H1 (cell line): ENCODE measurements around the gene PLD2. TPM values are rescaled to one million over a fixed set of nuclear protein-coding genes. Genes with fewer than 3 reads are reported as not detected.

Source experiments
- CTCF ChIA-PET: fragments of 300-600 bp; sonication (Branson Sonifier 250); formaldehyde crosslinking; loops from one replicate; lab custom pipeline; 2021; ENCODE audit not compliant: partially characterized antibody; lab: Charles Lee
- POLR2A ChIA-PET: fragments of 300-600 bp; sonication (Branson Sonifier 250); formaldehyde crosslinking; loops from one replicate; lab custom pipeline; 2021; ENCODE audit warnings: inconsistent platforms; ENCODE audit not compliant: partially characterized antibody; lab: Charles Lee
- DNase-seq, 2 experiments: peaks; one replicate each; pipeline versions ENCODE4 v3.0.0 to v3.0.0-alpha.2; 2010 to 2022; ENCODE audit warnings: low spot score in 2 of 2, low read depth in 1 of 2, mixed read lengths in 1 of 2
- FAIRE-seq: peaks from 2 replicates; lab custom pipeline; 2011; peaks lifted over from hg19 to GRCh38; lab: Jason Lieb, UNC
- H2AFZ ChIP-seq: 2 replicates; pipeline ENCODE4 v1.8.1; 2012; ENCODE audit warnings: low read length, inconsistent platforms
- H2AK5ac ChIP-seq: 2 replicates; pipeline ENCODE4 v1.6.1; 2013; ENCODE audit warnings: low read depth, low read length
- H2BK120ac ChIP-seq: replicated peaks from 2 replicates; pipeline ENCODE3; 2013; ENCODE audit warnings: low read depth, low read length, inconsistent platforms
- H2BK12ac ChIP-seq: 2 replicates; pipeline ENCODE4 v1.6.1; 2013; ENCODE audit warnings: low read depth, low read length
- H2BK15ac ChIP-seq: 2 replicates; pipeline ENCODE4 v1.6.1; 2013; ENCODE audit warnings: low read length
- H2BK20ac ChIP-seq: 2 replicates; pipeline ENCODE4 v1.6.1; 2013; ENCODE audit warnings: low read length
- H2BK5ac ChIP-seq: 2 replicates; pipeline ENCODE4 v1.6.1; 2013; ENCODE audit warnings: low read depth, low read length
- H3K14ac ChIP-seq: 2 replicates; pipeline ENCODE4 v1.6.1; 2013; ENCODE audit warnings: inconsistent platforms; ENCODE audit not compliant: insufficient read length
- H3K18ac ChIP-seq: 2 replicates; pipeline ENCODE4 v1.6.1; 2013; ENCODE audit warnings: low read length; ENCODE audit errors: extremely low read depth
- H3K23ac ChIP-seq: 2 replicates; pipeline ENCODE4 v1.6.1; 2013; ENCODE audit warnings: inconsistent platforms; ENCODE audit not compliant: insufficient read length
- H3K23me2 ChIP-seq: 2 replicates; pipeline ENCODE4 v1.6.1; 2013; ENCODE audit warnings: low read depth, low read length
- H3K27ac ChIP-seq: 2 replicates; pipeline ENCODE4 v1.6.1; 2011; ENCODE audit warnings: low read depth, low read length, inconsistent platforms
- H3K27me3 ChIP-seq, 4 experiments: replicated peaks in 1 of 4; 1 replicate in 1 of 4; 2 replicates in 3 of 4; pipeline versions ENCODE4 v1.6.1 to v1.8.1; 2011 to 2013; ENCODE audit warnings: low read length in 3 of 4, mild to moderate bottlenecking in 3 of 4, inconsistent platforms in 2 of 4, mixed read lengths in 2 of 4, moderate library complexity in 1 of 4; ENCODE audit not compliant: control insufficient read depth in 3 of 4, insufficient read depth in 3 of 4; ENCODE audit errors: extremely low read depth in 1 of 4
- H3K36me3 ChIP-seq, 4 experiments: 2 replicates each; pipeline versions ENCODE4 v1.6.1 to v1.8.1; 2011 to 2013; ENCODE audit warnings: mild to moderate bottlenecking in 4 of 4, low read length in 3 of 4, moderate library complexity in 2 of 4, control low read depth in 1 of 4, inconsistent platforms in 1 of 4; ENCODE audit not compliant: insufficient read depth in 4 of 4, control insufficient read depth in 2 of 4
- H3K4ac ChIP-seq: replicated peaks from 2 replicates; pipeline ENCODE3; 2013; ENCODE audit warnings: low read length, low read depth, mixed read lengths, inconsistent platforms; ENCODE audit not compliant: insufficient read length
- H3K4me1 ChIP-seq, 4 experiments: replicated peaks in 1 of 4; 1 replicate in 1 of 4; 2 replicates in 3 of 4; pipeline versions ENCODE4 v1.6.1 to v1.8.1; 2011 to 2013; ENCODE audit warnings: low read length in 3 of 4, inconsistent platforms in 2 of 4, mixed read lengths in 1 of 4; ENCODE audit not compliant: insufficient read depth in 4 of 4, control insufficient read depth in 3 of 4
- H3K4me2 ChIP-seq, 2 experiments: 2 replicates each; pipeline versions ENCODE4 v1.6.1 to v1.8.1; 2011 to 2013; ENCODE audit warnings: low read depth in 2 of 2, low read length in 2 of 2, control low read depth in 1 of 2, inconsistent platforms in 1 of 2, mild to moderate bottlenecking in 1 of 2; ENCODE audit not compliant: insufficient read depth in 1 of 2
- H3K4me3 ChIP-seq, 4 experiments: fragments of 200-600, 300-600 bp in 1 of 4; sonication (generic), shearing (Covaris generic), sonication (Bioruptor Twin) in 1 of 4; 2 replicates each; pipeline versions ENCODE4 v1.5.1 to v1.8.1; 2011 to 2016; ENCODE audit warnings: low read length in 4 of 4, low read depth in 3 of 4, control low read depth in 2 of 4, inconsistent platforms in 2 of 4, mild to moderate bottlenecking in 2 of 4, mixed read lengths in 1 of 4, moderate library complexity in 1 of 4; ENCODE audit not compliant: insufficient read depth in 2 of 4; ENCODE audit errors: extremely low read depth in 1 of 4
- H3K56ac ChIP-seq: replicated peaks from 2 replicates; pipeline ENCODE3; 2013; ENCODE audit warnings: low read depth, mild to moderate bottlenecking, mixed read lengths, low read length, inconsistent platforms; ENCODE audit not compliant: insufficient read length
- H3K79me1 ChIP-seq: 2 replicates; pipeline ENCODE4 v1.6.1; 2013; ENCODE audit warnings: low read depth, low read length, control low read depth
- H3K79me2 ChIP-seq, 2 experiments: 2 replicates each; pipeline versions ENCODE4 v1.6.1 to v1.8.1; 2012 to 2013; ENCODE audit warnings: low read length in 2 of 2, mild to moderate bottlenecking in 2 of 2, inconsistent platforms in 1 of 2; ENCODE audit not compliant: insufficient read depth in 2 of 2, control insufficient read depth in 1 of 2
- H3K9ac ChIP-seq, 4 experiments: replicated peaks in 1 of 4; 1 replicate in 1 of 4; 2 replicates in 3 of 4; pipeline versions ENCODE4 v1.6.1 to v1.8.1; 2011 to 2013; ENCODE audit warnings: low read depth in 3 of 4, low read length in 3 of 4, control low read depth in 2 of 4, mild to moderate bottlenecking in 2 of 4, moderate library complexity in 2 of 4, inconsistent platforms in 1 of 4; ENCODE audit errors: extremely low read depth in 1 of 4
- H3K9me3 ChIP-seq, 2 experiments: 2 replicates each; pipeline versions ENCODE4 v1.6.1 to v1.8.1; 2012 to 2013; ENCODE audit warnings: mild to moderate bottlenecking in 2 of 2, moderate library complexity in 2 of 2, control low read depth in 1 of 2, inconsistent platforms in 1 of 2, low read depth in 1 of 2, low read length in 1 of 2, mixed read lengths in 1 of 2; ENCODE audit not compliant: insufficient read depth in 2 of 2
- H4K20me1 ChIP-seq, 2 experiments: replicated peaks in 1 of 2; 2 replicates each; pipeline versions ENCODE3 to v1.8.1; 2011 to 2013; ENCODE audit warnings: inconsistent platforms in 2 of 2, low read length in 2 of 2, mild to moderate bottlenecking in 1 of 2; ENCODE audit not compliant: insufficient read depth in 2 of 2, control insufficient read depth in 1 of 2
- H4K5ac ChIP-seq: 2 replicates; pipeline ENCODE4 v1.6.1; 2013; ENCODE audit warnings: low read length, low read depth, mixed read lengths, inconsistent platforms; ENCODE audit not compliant: insufficient read length
- H4K8ac ChIP-seq: 2 replicates; pipeline ENCODE4 v1.8.0; 2013; ENCODE audit warnings: mild to moderate bottlenecking, moderate library complexity, low read length, inconsistent platforms; ENCODE audit not compliant: insufficient read depth; ENCODE audit errors: extremely low read depth
- H4K91ac ChIP-seq: replicated peaks from 2 replicates; pipeline ENCODE3; 2013; ENCODE audit warnings: low read length, mixed read lengths, inconsistent platforms; ENCODE audit not compliant: insufficient read length
- ASH2L ChIP-seq: fragments of 200-600, 300-600 bp; sonication (generic); IDR thresholded peaks from one replicate; pipeline ENCODE4 v1.7.1; 2017; ENCODE audit warnings: low read length
- CBX5 ChIP-seq: fragments of 300-800, 300-1000 bp; sonication (generic); IDR thresholded peaks from 2 replicates; pipeline ENCODE4 v1.7.1; 2016; ENCODE audit warnings: antibody characterized with exemption, low read length, low read depth
- CHD2 ChIP-seq: IDR thresholded peaks from 2 replicates; pipeline ENCODE4 v1.6.1; 2012; ENCODE audit warnings: low read length, improper control_type of control experiment
- EZH2 ChIP-seq: fragments of 200-600 bp; sonication (generic); IDR thresholded peaks from 2 replicates; pipeline ENCODE4 v1.7.1; 2012; ENCODE audit warnings: low read depth, mild to moderate bottlenecking, moderate library complexity, low read length, inconsistent platforms; ENCODE audit not compliant: severe bottlenecking
- HDAC2 ChIP-seq, 2 experiments: fragments of 300-600 bp in 1 of 2; sonication (generic) in 1 of 2; IDR thresholded peaks; 2 replicates each; pipeline ENCODE4 v1.6.1; 2011 to 2012; ENCODE audit warnings: low read depth in 2 of 2, low read length in 2 of 2, mild to moderate bottlenecking in 2 of 2, moderate library complexity in 2 of 2, borderline replicate concordance in 1 of 2, inconsistent platforms in 1 of 2
- KDM1A ChIP-seq: fragments of 200-600, 300-600 bp; sonication (generic); IDR thresholded peaks from 2 replicates; pipeline ENCODE4 v1.7.1; 2016; ENCODE audit warnings: mild to moderate bottlenecking, low read length, borderline replicate concordance
- POU5F1 ChIP-seq: IDR thresholded peaks from 2 replicates; pipeline ENCODE4 v1.6.1; 2011; ENCODE audit warnings: low read depth, mild to moderate bottlenecking, low read length, moderate library complexity
- RNF2 ChIP-seq: fragments of 200-900, 300-1000 bp; sonication (generic); IDR thresholded peaks from 2 replicates; pipeline ENCODE4 v1.7.1; 2016; ENCODE audit warnings: borderline replicate concordance, low read depth, mild to moderate bottlenecking, antibody characterized with exemption, low read length; ENCODE audit not compliant: poor library complexity, severe bottlenecking; ENCODE audit errors: missing control alignments
- SAP30 ChIP-seq: fragments of 300-600 bp; sonication (generic); IDR thresholded peaks from 2 replicates; pipeline ENCODE4 v1.7.1; 2012; ENCODE audit warnings: low read length, moderate library complexity, mild to moderate bottlenecking, inconsistent platforms; ENCODE audit not compliant: insufficient read depth, insufficient replicate concordance
- SP2 ChIP-seq: IDR thresholded peaks from 2 replicates; pipeline ENCODE4 v1.6.1; 2012; ENCODE audit warnings: mild to moderate bottlenecking, low read length, inconsistent platforms
- SRF ChIP-seq: IDR thresholded peaks from 2 replicates; pipeline ENCODE4 v1.6.1; 2011; ENCODE audit warnings: mild to moderate bottlenecking, low read depth, low read length, moderate library complexity
- YY1 ChIP-seq: IDR thresholded peaks from 2 replicates; pipeline ENCODE4 v1.6.1; 2011; ENCODE audit warnings: low read depth, mild to moderate bottlenecking, low read length
- WGBS, 2 experiments: shearing (Covaris generic) in 1 of 2; methylation state at CpG; one replicate each; pipeline versions ENCODE4 v1.1.6 to v1.1.7; 2013 to 2015; ENCODE audit warnings: low lambda C conversion rate in 2 of 2, mixed read lengths in 2 of 2, inconsistent platforms in 1 of 2, low coverage in 1 of 2, missing lambda C conversion rate in 1 of 2; ENCODE audit not compliant: insufficient replicate concordance in 2 of 2, insufficient coverage in 1 of 2, insufficient read length in 1 of 2; ENCODE audit errors: extremely low coverage in 1 of 2, missing lambda C conversion rate in 1 of 2; 5-methylcytosine and 5-hydroxymethylcytosine counted together
- polyA plus RNA-seq, 7 experiments: library from polyadenylated mRNA; depleted of rRNA in 3 of 7; stranded (reverse) in 5 of 7; unstranded in 2 of 7; fragments of >200 nt in 5 of 7; fragments of 200-250 nt in 2 of 7; gene quantifications; 1 replicate in 5 of 7; 2 replicates in 1 of 7; 4 replicates in 1 of 7; pipeline versions ENCODE4 v1.2.1 to v1.2.3, GENCODE V29; 2011 to 2013; ENCODE audit warnings: missing spikeins in 2 of 7, mixed read lengths in 2 of 7
- total RNA-seq: library from RNA; stranded (reverse); fragmentation: NEBNext Ultra II Directional; extraction: Animal tissue kit (Norgen Biotek cat#: 25700); gene quantifications from 2 replicates; pipeline ENCODE4 v1.2.1, GENCODE V29; 2021
- TF ChIP-seq, protein P1 (sequence below): IDR thresholded peaks from 2 replicates; pipeline ENCODE4 v1.6.1; 2012; ENCODE audit warnings: inconsistent platforms

The PLD2 gene
- total and polyA plus RNA-seq, 2 of the 8 experiments (the other 6 are each of a cell fraction or from before 2014, with no cell fraction given) = 44.3 to 48.4 TPM

DNA sequence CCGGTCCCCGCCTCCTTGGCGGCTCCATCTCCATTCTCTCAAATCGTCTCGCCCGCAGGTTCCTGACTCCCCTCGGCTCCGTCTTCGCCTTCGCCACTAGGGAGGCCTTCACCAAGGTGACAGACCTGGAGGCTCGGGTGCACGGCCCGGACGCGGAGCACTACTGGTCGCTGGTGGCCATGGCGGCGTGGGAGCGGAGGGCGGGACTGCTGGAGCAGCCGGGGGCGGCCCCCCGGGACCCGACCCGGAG is 17.3 kb upstream of the PLD2 start:
- Histone ChIP-seq H4K5ac (no peak overlapping the region), H3K23me2 (peaks cover 17% of the 10 kb centered on the region), H2BK120ac (no peak overlapping the region), H3K79me1 (no peaks in the 10 kb centered on the region), H3K4me3 (peak overlapping the region; percentile 46 to 74 (median 66)), H3K23ac (no peak overlapping the region), H3K4me2 (peak overlapping the region; percentile 70 to 98), H2AFZ (no peak overlapping the region; the same call in 1 of the 2 replicates), H3K14ac (no peak overlapping the region), H3K79me2 (no peaks in the 10 kb centered on the region), H3K27ac (no peak overlapping the region), H2BK15ac (no peak overlapping the region; the same call in 1 of the 2 replicates), H2BK12ac (no peak overlapping the region), H3K56ac (no peak overlapping the region), H4K20me1 (peaks cover 0 to 2% of the 10 kb centered on the region in 2 experiments), H3K4ac (peak overlapping the region; percentile 85), H3K36me3 (no peaks in the 10 kb centered on the region)
- ChIA-PET POLR2A (interaction anchor here (1.1 to 3.1 kb wide), 12 partner anchors 15 to 150 kb away, joined by 3 to 15 read pairs (median 4); partner anchors contain the start of genes PLD2, RNF167 and SLC25A11), CTCF (interaction anchor here (0.8 to 4.8 kb wide), 22 partner anchors 10 to 227 kb away, joined by 3 to 27 read pairs (median 4); partner anchors contain the start of genes PLD2 and TM4SF5)
- no peak for DNase-seq
- FAIRE-seq = no peak
- TF ChIP-seq CBX5 (no peak), HDAC2 (IDR thresholded peaks at IDR 0.05; ENCODE audit: borderline replicate concordance in 1 of 2, low read depth in 2 of 2, low read length in 2 of 2) (0 out of 4 replicates have a peak, but pooled peaks of 1 of the 2 experiments have one; percentile 59), ASH2L (peak; percentile 64), YY1 (peak; percentile 68; the same call in 1 of the 2 replicates), CHD2 (no peak), SP2 (no peak), KDM1A (no peak), EZH2 (peak; percentile 23), SAP30 (no peak), POU5F1 (no peak), RNF2 (peak; percentile 9), SRF (no peak)
- TF ChIP-seq, protein P1, sequence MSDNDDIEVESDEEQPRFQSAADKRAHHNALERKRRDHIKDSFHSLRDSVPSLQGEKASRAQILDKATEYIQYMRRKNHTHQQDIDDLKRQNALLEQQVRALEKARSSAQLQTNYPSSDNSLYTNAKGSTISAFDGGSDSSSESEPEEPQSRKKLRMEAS = no peak
- TF ChIP-seq, all 59 proteins: peak for 5
- Histone ChIP-seq H2AK5ac (no peak overlapping the region), H2BK5ac (no peak overlapping the region), H3K18ac (peak overlapping the region; percentile 78; the same call in 1 of the 2 replicates), H3K4me1 (peaks cover 0 to 15% (median 8%) of the 10 kb centered on the region in 4 experiments; a peak in 5 of 7 replicates), H3K27me3 (peaks cover 3 to 30% (median 17%) of the 10 kb centered on the region in 4 experiments), H3K9ac (peak overlapping the region in 3 of 4 experiments; percentile 2 to 60 (median 4); a peak in 4 of 7 replicates), H4K8ac (peak overlapping the region; percentile 89; the same call in 1 of the 2 replicates), H4K91ac (no peak overlapping the region), H2BK20ac (no peak overlapping the region), H3K9me3 (no peaks in the 10 kb centered on the region)
- 0% methylated on average over 16 of the region's 25 CpGs; no CpG with 5 or more reads in 1 of the 2 experiments for WGBS, 2 experiments
